K562 (cell line): ENCODE results near the gene SLIT1. TPM values are rescaled to one million over a fixed set of nuclear protein-coding genes. Genes with fewer than 3 reads are reported as not detected.

Experiments used
- ATAC-seq: fragments of 200-7000 bp; cut with Tn5 transposase; 3 replicates; pipeline ENCODE4 v1.9.1; 2020; ENCODE audit warnings: moderate library complexity
- BruUV-seq: library from RNA; stranded (reverse); fragments of 400-500 nt; replicated peaks from 2 replicates; lab custom pipeline; 2021; lab: Mats Ljungman, UMichigan
- CTCF ChIA-PET: fragments of 300-600 bp; formaldehyde crosslinking; extraction: SDS; loops from one replicate; lab custom pipeline; 2021; ENCODE audit warnings: low intra/inter-chr PET ratio; lab: Yijun Ruan, JAX
- POLR2A ChIA-PET: fragments of 300-600, 350-650 bp; sonication (Branson Sonifier 250); formaldehyde crosslinking; extraction: SDS; loops from one replicate; lab custom pipeline; 2021; ENCODE audit warnings: antibody characterized with exemption, inconsistent platforms; lab: Yijun Ruan, JAX
- DNase-seq, 4 experiments: peaks; one replicate each; pipeline versions ENCODE4 v3.0.0 to v3.0.0-alpha.2; 2011 to 2018; ENCODE audit warnings: low spot score in 3 of 4, mixed read lengths in 3 of 4; ENCODE audit errors: extremely low read depth in 1 of 4
- FAIRE-seq: peaks from 2 replicates; lab custom pipeline; 2011; peaks lifted over from hg19 to GRCh38; lab: Jason Lieb, UNC
- H2AFZ ChIP-seq: 2 replicates; pipeline ENCODE4 v1.6.0; 2011; ENCODE audit warnings: low read depth, low read length, control low read depth, inconsistent platforms
- H3K27ac ChIP-seq: fragments of 200-600 bp; 3 replicates; pipeline ENCODE4 v1.8.0; 2011; ENCODE audit warnings: low read depth, mild to moderate bottlenecking, control low read depth, inconsistent platforms, low read length, moderate library complexity, mixed read lengths; ENCODE audit errors: extremely low read depth
- H3K27me3 ChIP-seq, 2 experiments: fragments of 300-600 bp in 1 of 2; 2 replicates in 1 of 2; 3 replicates in 1 of 2; pipeline versions ENCODE4 v1.6.0 to v1.8.0; 2011; ENCODE audit warnings: inconsistent platforms in 2 of 2, low read length in 2 of 2, mild to moderate bottlenecking in 1 of 2, mixed read lengths in 1 of 2, moderate library complexity in 1 of 2; ENCODE audit not compliant: control insufficient read depth in 2 of 2, insufficient read depth in 2 of 2
- H3K36me3 ChIP-seq: fragments of 300-600 bp; 3 replicates; pipeline ENCODE4 v1.8.0; 2011; ENCODE audit warnings: mild to moderate bottlenecking, low read length, inconsistent platforms; ENCODE audit not compliant: control insufficient read depth, insufficient read depth
- H3K4me1 ChIP-seq, 2 experiments: fragments of 200-600 bp in 1 of 2; replicated peaks in 1 of 2; 2 replicates in 1 of 2; 3 replicates in 1 of 2; pipeline versions ENCODE4 v1.5.1 to v1.8.0; 2011; ENCODE audit warnings: inconsistent platforms in 2 of 2, low read length in 2 of 2, mild to moderate bottlenecking in 1 of 2, mixed read lengths in 1 of 2, moderate library complexity in 1 of 2; ENCODE audit not compliant: control insufficient read depth in 2 of 2, insufficient read depth in 2 of 2
- H3K4me2 ChIP-seq: 2 replicates; pipeline ENCODE4 v1.6.1; 2011; ENCODE audit warnings: low read length, control low read depth, inconsistent platforms, mixed read lengths; ENCODE audit not compliant: insufficient read depth
- H3K4me3 ChIP-seq: fragments of 200-600 bp; sonication (generic), shearing (Covaris generic); 2 replicates; pipeline ENCODE4 v1.5.1; 2016; ENCODE audit warnings: control low read depth, inconsistent platforms
- H3K79me2 ChIP-seq: fragments of 200-600 bp; 3 replicates; pipeline ENCODE4 v1.8.0; 2011; ENCODE audit warnings: low read length, inconsistent platforms; ENCODE audit not compliant: control insufficient read depth, insufficient read depth
- H3K9ac ChIP-seq, 2 experiments: 2 replicates each; pipeline versions ENCODE4 v1.6.0 to v1.6.1; 2011; ENCODE audit warnings: low read depth in 2 of 2, low read length in 2 of 2, control low read depth in 1 of 2, inconsistent platforms in 1 of 2, mild to moderate bottlenecking in 1 of 2, mixed read lengths in 1 of 2; ENCODE audit not compliant: insufficient read depth in 1 of 2
- H3K9me1 ChIP-seq: one replicate; pipeline ENCODE4 v1.6.0; 2011; ENCODE audit warnings: inconsistent platforms, mild to moderate bottlenecking, low read length, moderate library complexity; ENCODE audit not compliant: control insufficient read depth, insufficient read depth
- H3K9me3 ChIP-seq: replicated peaks from 2 replicates; pipeline ENCODE4 v1.5.1; 2011; ENCODE audit warnings: low read depth, low read length, inconsistent platforms; ENCODE audit not compliant: control insufficient read depth, insufficient read depth
- H4K20me1 ChIP-seq: replicated peaks from 2 replicates; pipeline ENCODE4 v1.6.1; 2011; ENCODE audit warnings: low read length, inconsistent platforms, mixed read lengths; ENCODE audit not compliant: control insufficient read depth, insufficient read depth
- CHD4 ChIP-seq: fragments of 200-600 bp; sonication (generic); IDR thresholded peaks from 3 replicates; pipeline ENCODE4 v1.6.1; 2012; ENCODE audit warnings: low read depth, mild to moderate bottlenecking, mixed read lengths, low read length, inconsistent platforms; ENCODE audit not compliant: insufficient read depth, insufficient replicate concordance, poor library complexity, severe bottlenecking
- MAFK ChIP-seq: IDR thresholded peaks from 2 replicates; pipeline ENCODE4 v1.6.1; 2011; ENCODE audit warnings: low read length, improper control_type of control experiment
- MYBL2 ChIP-seq, 2 experiments: fragments of 450-650 bp in 1 of 2; sonication (generic) in 1 of 2; formaldehyde crosslinking in 1 of 2; IDR thresholded peaks; 2 replicates each; pipeline versions ENCODE4 v1.6.1 to v1.8.1; 2017 to 2022; ENCODE audit warnings: borderline replicate concordance in 1 of 2, inconsistent platforms in 1 of 2, low read depth in 1 of 2, mild to moderate bottlenecking in 1 of 2, missing genetic modification reagents in 1 of 2, moderate library complexity in 1 of 2
- ZNF24 ChIP-seq: fragments of 450-650 bp; IDR thresholded peaks from 2 replicates; pipeline ENCODE4 v1.6.1; 2016
- ZNF282 ChIP-seq: sonication (generic); formaldehyde crosslinking; IDR thresholded peaks from 2 replicates; pipeline ENCODE4 v1.8.1; 2023; ENCODE audit warnings: missing genetic modification reagents
- ZNF586 ChIP-seq: fragments of 450-650 bp; formaldehyde crosslinking; conservative IDR thresholded peaks from 2 replicates; pipeline ENCODE4 v1.4.0; 2020; ENCODE audit warnings: mild to moderate bottlenecking, moderate library complexity
- ZNF77 ChIP-seq: fragments of 250-450 bp; sonication (Bioruptor Pico); IDR thresholded peaks from 2 replicates; pipeline ENCODE4 v1.5.0; 2020
- WGBS: fragments of 100-300 bp; shearing (Covaris generic); methylation state at CpG from one replicate; pipeline ENCODE4 v1.1.6; 2016; ENCODE audit warnings: low coverage, mixed read lengths; ENCODE audit not compliant: insufficient coverage; ENCODE audit errors: missing lambda C conversion rate; 5-methylcytosine and 5-hydroxymethylcytosine counted together
- in situ Hi-C: fragments of 300-500 bp; cut with MboI; formaldehyde crosslinking; loops from 4 replicates; pipeline ENCODE4 v1.15.0; 2018; ENCODE audit warnings: inconsistent platforms, mixed read lengths
- intact Hi-C: fragments of 100-400 bp; cut with micrococcal nuclease; formaldehyde crosslinking; loops from 2 replicates; pipeline ENCODE4 v1.14.2; 2022
- polyA plus RNA-seq, 8 experiments: library from polyadenylated mRNA; depleted of rRNA in 4 of 8; stranded (reverse) in 5 of 8; unstranded in 3 of 8; fragments of >200 nt; fragmentation: Nextera tagmentation in 2 of 8; fragmentation: Illumina TruSeq in 1 of 8; extraction: Ambion mirVana in 2 of 8; extraction: Trizol in 1 of 8; gene quantifications; 2 replicates each; pipeline versions ENCODE4 v1.2.1 to v1.2.3, GENCODE V29; 2011 to 2014; ENCODE audit warnings: inconsistent platforms in 1 of 8, missing spikeins in 1 of 8
- total RNA-seq, 7 experiments: library from RNA; depleted of rRNA in 6 of 7; stranded (reverse); fragments of >200 nt in 6 of 7; fragmentation: Illumina TruSeq in 2 of 7; extraction: Trizol in 2 of 7; gene quantifications; 2 replicates each; pipeline versions ENCODE4 v1.2.1 to v1.2.3, GENCODE V29; 2011 to 2021; ENCODE audit warnings: low replicate concordance in 1 of 7
- TF ChIP-seq, protein P1 (sequence below): fragments of 250-450 bp; sonication (Bioruptor Pico); IDR thresholded peaks from 2 replicates; pipeline ENCODE4 v1.8.0; 2022; ENCODE audit warnings: moderate library complexity, mild to moderate bottlenecking, inconsistent platforms

Gene SLIT1
- total and polyA plus RNA-seq, 9 of the 15 experiments (the other 6 are each of a cell fraction or from before 2014, with no cell fraction given) = 0.01 to 0.11 (median 0.04) TPM; not detected in 3

DNA sequence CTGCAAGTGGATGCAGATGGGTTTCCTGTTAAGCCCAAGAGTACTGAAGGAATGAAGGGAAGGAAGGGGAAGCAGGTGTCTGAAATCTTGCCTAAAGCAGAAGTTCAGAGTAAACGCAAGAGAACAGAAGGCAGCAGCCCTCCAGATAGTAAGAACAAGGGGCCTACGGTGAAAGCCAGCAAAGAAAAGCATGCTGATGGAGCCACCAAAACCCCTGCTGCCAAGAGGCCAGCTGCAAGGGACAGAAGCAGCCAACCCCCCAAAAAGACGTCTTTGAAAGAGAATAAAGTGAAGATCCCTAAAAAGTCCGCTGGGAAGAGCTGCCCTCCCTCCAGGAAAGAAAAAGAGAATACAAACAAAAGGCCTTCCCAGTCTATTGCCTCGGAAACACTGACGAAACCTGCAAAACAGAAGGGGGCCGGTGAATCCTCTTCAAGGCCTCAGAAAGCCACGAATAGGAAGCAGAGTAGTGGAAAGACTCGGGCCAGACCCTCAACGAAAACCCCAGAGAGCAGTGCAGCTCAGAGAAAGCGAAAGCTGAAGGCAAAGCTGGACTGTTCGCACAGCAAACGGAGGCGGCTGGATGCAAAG is 201.1 kb downstream of the SLIT1 start:
- Histone ChIP-seq H4K20me1 (no peaks in the 10 kb centered on the region), H3K27ac (no peak overlapping the region), H3K9me3 (no peaks in the 10 kb centered on the region), H3K4me3 (no peak overlapping the region), H2AFZ (no peak overlapping the region), H3K36me3 (peaks cover 15% of the 10 kb centered on the region; the same call in 2 of the 3 replicates), H3K79me2 (no peaks in the 10 kb centered on the region), H3K9ac (no peak overlapping the region), H3K27me3 (no peaks in the 10 kb centered on the region), H3K9me1 (no peaks in the 10 kb centered on the region), H3K4me2 (no peak overlapping the region), H3K4me1 (no peaks in the 10 kb centered on the region; a peak in 1 of 5 replicates)
- CTCF ChIA-PET = no interaction called here
- DNase-seq = no peak
- POLR2A ChIA-PET = interaction anchor here (0.9 kb wide), 1 partner anchor 10 kb away, joined by 4 read pairs; no protein-coding TSS in a partner anchor
- TF ChIP-seq, protein P1, sequence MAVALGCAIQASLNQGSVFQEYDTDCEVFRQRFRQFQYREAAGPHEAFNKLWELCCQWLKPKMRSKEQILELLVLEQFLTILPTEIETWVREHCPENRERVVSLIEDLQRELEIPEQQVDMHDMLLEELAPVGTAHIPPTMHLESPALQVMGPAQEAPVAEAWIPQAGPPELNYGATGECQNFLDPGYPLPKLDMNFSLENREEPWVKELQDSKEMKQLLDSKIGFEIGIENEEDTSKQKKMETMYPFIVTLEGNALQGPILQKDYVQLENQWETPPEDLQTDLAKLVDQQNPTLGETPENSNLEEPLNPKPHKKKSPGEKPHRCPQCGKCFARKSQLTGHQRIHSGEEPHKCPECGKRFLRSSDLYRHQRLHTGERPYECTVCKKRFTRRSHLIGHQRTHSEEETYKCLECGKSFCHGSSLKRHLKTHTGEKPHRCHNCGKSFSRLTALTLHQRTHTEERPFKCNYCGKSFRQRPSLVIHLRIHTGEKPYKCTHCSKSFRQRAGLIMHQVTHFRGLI (CRISPR knock-in tag) = no peak
- TF ChIP-seq ZNF282 (CRISPR knock-in tag) (no peak), MYBL2 (IDR thresholded peaks at IDR 0.05; ENCODE audit: low read depth) (no peak), MYBL2 (CRISPR knock-in tag; IDR thresholded peaks at IDR 0.05; ENCODE audit: borderline replicate concordance) (no peak), ZNF586 (no peak), MAFK (no peak), ZNF24 (no peak), CHD4 (no peak), ZNF77 (no peak)
- FAIRE-seq = no peak
- no peak for ATAC-seq
- no TSS peak for BruUV-seq
- 68% methylated on average over 10 of the region's 14 CpGs for WGBS
- intact Hi-C loops = no loop called here
- in situ Hi-C loops = no loop called here
